Colonic mucosa (tissue), 4 donors: Measurements from ENCODE around the gene PLIN3. TPM values are rescaled to one million over a fixed set of nuclear protein-coding genes. Genes with fewer than 3 reads are reported as not detected.
"Not testable (repeated sequence)": the region's sequence is repeated elsewhere in the genome, so short reads cannot be mapped to it uniquely, and the experiment has no call there.

ENCODE experiments used
- DNase-seq: peaks from one replicate; pipeline ENCODE4 v3.0.0-alpha.2; 2020
- H3K27ac ChIP-seq: fragments of 200-600 bp; one replicate; pipeline ENCODE4 v1.8.0; 2021
- H3K27me3 ChIP-seq: fragments of 200-600 bp; one replicate; pipeline ENCODE4 v1.8.0; 2021
- H3K36me3 ChIP-seq: fragments of 200-600 bp; one replicate; pipeline ENCODE4 v1.8.0; 2021
- H3K4me1 ChIP-seq: fragments of 200-600 bp; one replicate; pipeline ENCODE4 v1.8.0; 2021; ENCODE audit warnings: mild to moderate bottlenecking
- H3K4me3 ChIP-seq: fragments of 200-600 bp; one replicate; pipeline ENCODE4 v1.8.0; 2021
- H3K9ac ChIP-seq, 2 donors: one replicate each; pipeline ENCODE4 v1.7.0; 2013; ENCODE audit warnings: control low read depth in 2 of 2, low read depth in 2 of 2, low read length in 2 of 2
- H3K9me3 ChIP-seq: fragments of 200-600 bp; one replicate; pipeline ENCODE4 v1.8.0; 2021
- CTCF ChIP-seq: fragments of 200-600 bp; IDR thresholded peaks from one replicate; pipeline ENCODE4 v1.8.0; 2022; ENCODE audit warnings: antibody characterized with exemption, mild to moderate bottlenecking
- intact Hi-C: fragments of 100-400 bp; cut with DNase I; formaldehyde crosslinking; loops from one replicate; pipeline ENCODE4 v1.14.1; 2022
- total RNA-seq, 2 donors: library from RNA; stranded (reverse); fragmentation: NEBNext Ultra II Directional in 1 of 2; extraction: Animal tissue kit (Norgen Biotek cat#: 25700) in 1 of 2; gene quantifications; one replicate each; pipeline ENCODE4 v1.2.1, GENCODE V29; 2021
- donor health status: healthy.
- donor health status: DM: no; HTN: no; CAD: no.
- donor health status: DM: no; HTN: no; CAD: no.

The PLIN3 gene
- total RNA-seq, 2 donors from 2014 or later: 110 TPM

- intact Hi-C loops: no loop called here
- TF ChIP-seq CTCF: no peak
- no peaks in the 10 kb centered on the region for H3K27me3 ChIP-seq
- DNase-seq: no peak
- H3K9ac ChIP-seq: no peak overlapping the region
- H3K4me1 ChIP-seq: peaks cover 6% of the 10 kb centered on the region
- H3K27ac ChIP-seq: no peak overlapping the region
- no peak overlapping the region for H3K4me3 ChIP-seq
- no peaks in the 10 kb centered on the region for H3K36me3 ChIP-seq
- H3K9me3 ChIP-seq: no peaks in the 10 kb centered on the region
Observed at GRCh38 chr19:4832776-4833175, 34.7 kb downstream of the PLIN3 start.

- H3K27me3 ChIP-seq, intact Hi-C loops, H3K36me3 ChIP-seq, H3K4me1 ChIP-seq, DNase-seq, H3K9me3 ChIP-seq: not testable (repeated sequence)
- peak overlapping the region; percentile 74 for H3K4me3 ChIP-seq
- peak overlapping the region; percentile 89 to 94 for H3K9ac ChIP-seq
- peak overlapping the region; percentile 88 for H3K27ac ChIP-seq
Observed at GRCh38 chr19:4831979-4832340, 35.5 kb downstream of the PLIN3 start.

- Histone ChIP-seq H3K9me3 (no peaks in the 10 kb centered on the region), H3K9ac (peak within 1 kb of the TSS; percentile 89 to 94), H3K4me3 (peak within 1 kb of the TSS; percentile 74), H3K36me3 (no peaks in the 10 kb centered on the region), H3K4me1 (peaks cover 6% of the 10 kb centered on the region), H3K27me3 (no peaks in the 10 kb centered on the region), H3K27ac (peak within 1 kb of the TSS; percentile 88)
- peak; percentile 87 for DNase-seq
- no peak for TF ChIP-seq CTCF
- intact Hi-C loops: no loop called here
Observed at GRCh38 chr19:4831304-4831978, 36.0 kb downstream of the PLIN3 start, which contains the start of gene TICAM1. Gene TICAM1, minus strand, starts transcription at chr19:4831712. Its CDS starts 13,335 bp downstream, at chr19:4818377.

- no peak for TF ChIP-seq CTCF
- no peaks in the 10 kb centered on the region for H3K9me3 ChIP-seq
- H3K27ac ChIP-seq: peak overlapping the region; percentile 88
- H3K27me3 ChIP-seq: no peaks in the 10 kb centered on the region
- intact Hi-C loops: no loop called here
- H3K4me3 ChIP-seq: peak overlapping the region; percentile 74
- no peaks in the 10 kb centered on the region for H3K36me3 ChIP-seq
- peaks cover 6% of the 10 kb centered on the region for H3K4me1 ChIP-seq
- peak overlapping the region; percentile 89 to 94 for H3K9ac ChIP-seq
- DNase-seq: peak; percentile 45
Observed at GRCh38 chr19:4830768-4831265, 36.6 kb downstream of the PLIN3 start.

GRCh38 chr19:4830332-4830731 lies 37.1 kb downstream of the PLIN3 start:
- H3K9ac ChIP-seq: peak overlapping the region; percentile 89 to 94
- peak overlapping the region; percentile 88 for H3K27ac ChIP-seq
- TF ChIP-seq CTCF: no peak
- no peaks in the 10 kb centered on the region for H3K27me3 ChIP-seq
- peaks cover 6% of the 10 kb centered on the region for H3K4me1 ChIP-seq
- H3K9me3 ChIP-seq: no peaks in the 10 kb centered on the region
- H3K4me3 ChIP-seq: peak overlapping the region; percentile 74
- DNase-seq: no peak
- no peaks in the 10 kb centered on the region for H3K36me3 ChIP-seq
- intact Hi-C loops: no loop called here

- Histone ChIP-seq H3K36me3 (no peaks in the 10 kb centered on the region), H3K9me3 (no peaks in the 10 kb centered on the region), H3K9ac (no peak overlapping the region), H3K27me3 (no peaks in the 10 kb centered on the region), H3K4me3 (peak overlapping the region; percentile 74), H3K4me1 (peaks cover 6% of the 10 kb centered on the region), H3K27ac (no peak overlapping the region)
- intact Hi-C loops: no loop called here
- DNase-seq: peak; percentile 67
- TF ChIP-seq CTCF: no peak
Observed at GRCh38 chr19:4829001-4829712, 38.3 kb downstream of the PLIN3 start.
